IPS-15b (cell line): Measurements from ENCODE around the gene GALK1.

Experiments used
- H3K27me3 ChIP-seq: one replicate; pipeline ENCODE4 v1.6.1; 2013; ENCODE audit warnings: low read length; ENCODE audit not compliant: control insufficient read depth, insufficient read depth
- H3K36me3 ChIP-seq: one replicate; pipeline ENCODE4 v1.6.1; 2013; ENCODE audit warnings: low read length; ENCODE audit not compliant: control insufficient read depth, insufficient read depth
- H3K4me1 ChIP-seq: one replicate; pipeline ENCODE4 v1.6.1; 2013; ENCODE audit warnings: mild to moderate bottlenecking, low read length; ENCODE audit not compliant: control insufficient read depth, insufficient read depth
- H3K4me3 ChIP-seq: one replicate; pipeline ENCODE4 v1.5.1; 2013; ENCODE audit warnings: low read depth, low read length
- H3K9ac ChIP-seq: one replicate; pipeline ENCODE4 v1.6.1; 2013; ENCODE audit warnings: low read depth, mild to moderate bottlenecking, low read length
- H3K9me3 ChIP-seq: one replicate; pipeline ENCODE4 v1.6.1; 2013; ENCODE audit warnings: mild to moderate bottlenecking, low read length; ENCODE audit not compliant: control insufficient read depth, insufficient read depth

GALK1 gene

GRCh38 chr17:75758131-75758905 lies 6.7 kb downstream of the GALK1 start:
- Histone ChIP-seq H3K9ac (no peak overlapping the region), H3K4me1 (no peaks in the 10 kb centered on the region), H3K27me3 (no peaks in the 10 kb centered on the region), H3K36me3 (peaks cover 4% of the 10 kb centered on the region), H3K9me3 (no peaks in the 10 kb centered on the region), H3K4me3 (no peak overlapping the region)

- H3K4me3 ChIP-seq = no peak overlapping the region
- H3K36me3 ChIP-seq = peaks cover 4% of the 10 kb centered on the region
- no peaks in the 10 kb centered on the region for H3K4me1 ChIP-seq
- H3K27me3 ChIP-seq = peaks cover 2% of the 10 kb centered on the region
- no peak overlapping the region for H3K9ac ChIP-seq
- no peaks in the 10 kb centered on the region for H3K9me3 ChIP-seq
These were observed 7.8 kb downstream of the GALK1 start for GRCh38 chr17:75757086-75757681.

DNA sequence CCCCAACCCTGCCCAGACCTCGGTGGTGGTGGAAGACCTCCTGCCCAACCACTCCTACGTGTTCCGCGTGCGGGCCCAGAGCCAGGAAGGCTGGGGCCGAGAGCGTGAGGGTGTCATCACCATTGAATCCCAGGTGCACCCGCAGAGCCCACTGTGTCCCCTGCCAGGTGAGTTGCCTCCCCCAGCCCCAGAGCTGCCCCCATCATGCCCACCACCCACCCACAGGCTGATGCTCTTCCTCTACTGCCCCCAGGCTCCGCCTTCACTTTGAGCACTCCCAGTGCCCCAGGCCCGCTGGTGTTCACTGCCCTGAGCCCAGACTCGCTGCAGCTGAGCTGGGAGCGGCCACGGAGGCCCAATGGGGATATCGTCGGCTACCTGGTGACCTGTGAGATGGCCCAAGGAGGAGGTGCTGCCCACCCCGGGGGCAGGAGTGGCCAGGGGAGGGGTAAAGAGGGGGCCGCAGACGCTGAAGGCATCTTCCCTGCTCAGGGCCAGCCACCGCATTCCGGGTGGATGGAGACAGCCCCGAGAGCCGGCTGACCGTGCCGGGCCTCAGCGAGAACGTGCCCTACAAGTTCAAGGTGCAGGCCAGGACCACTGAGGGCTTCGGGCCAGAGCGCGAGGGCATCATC lies 8.4 kb downstream of the GALK1 start:
- H3K4me1 ChIP-seq = no peaks in the 10 kb centered on the region
- no peak overlapping the region for H3K9ac ChIP-seq
- no peaks in the 10 kb centered on the region for H3K9me3 ChIP-seq
- peaks cover 2% of the 10 kb centered on the region for H3K27me3 ChIP-seq
- H3K4me3 ChIP-seq = no peak overlapping the region
- H3K36me3 ChIP-seq = peaks cover 4% of the 10 kb centered on the region

GRCh38 chr17:75755990-75756389 lies 9.0 kb downstream of the GALK1 start:
- Histone ChIP-seq H3K9ac (no peak overlapping the region), H3K4me1 (no peaks in the 10 kb centered on the region), H3K36me3 (peaks cover 4% of the 10 kb centered on the region), H3K9me3 (no peaks in the 10 kb centered on the region), H3K27me3 (peaks cover 2% of the 10 kb centered on the region), H3K4me3 (no peak overlapping the region)

DNA sequence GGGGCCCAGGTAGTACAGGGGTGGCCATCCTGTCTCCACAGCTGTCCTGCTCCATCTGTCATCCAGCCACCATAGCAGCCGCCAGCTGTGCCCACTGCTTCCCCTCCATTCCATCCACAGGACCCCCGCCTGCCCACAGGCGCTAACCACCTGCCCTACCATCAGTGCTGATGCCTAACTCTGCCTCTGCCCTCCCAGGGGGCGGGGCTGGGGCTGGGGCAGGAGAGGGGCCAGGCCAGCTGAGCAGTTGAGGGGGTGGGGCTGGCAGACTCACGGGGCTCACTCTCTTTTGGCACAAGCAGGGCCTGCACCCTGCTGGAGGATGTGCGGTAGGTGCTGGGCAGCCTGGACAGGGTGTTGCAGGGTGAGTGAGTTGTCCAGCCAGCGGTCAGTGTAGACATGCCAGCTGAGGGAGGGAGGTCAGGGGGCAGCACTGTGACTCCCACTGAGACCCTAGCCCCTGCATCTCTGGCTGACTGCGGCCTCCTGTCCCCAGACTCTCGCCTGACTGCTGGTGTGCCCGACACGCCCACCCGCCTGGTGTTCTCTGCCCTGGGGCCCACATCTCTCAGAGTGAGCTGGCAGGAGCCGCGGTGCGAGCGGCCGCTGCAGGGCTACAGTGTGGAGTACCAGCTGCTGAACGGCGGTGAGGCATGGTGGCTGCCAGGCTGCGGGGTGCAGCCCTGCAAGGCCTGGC lies 9.6 kb downstream of the GALK1 start:
- Histone ChIP-seq H3K27me3 (peaks cover 2% of the 10 kb centered on the region), H3K9me3 (no peaks in the 10 kb centered on the region), H3K9ac (no peak overlapping the region), H3K4me3 (no peak overlapping the region), H3K4me1 (no peaks in the 10 kb centered on the region), H3K36me3 (peaks cover 4% of the 10 kb centered on the region)

GRCh38 chr17:75754378-75755204 lies 10.4 kb downstream of the GALK1 start:
- no peak overlapping the region for H3K4me3 ChIP-seq

GRCh38 chr17:75753514-75754377 lies 11.2 kb downstream of the GALK1 start:
- no peaks in the 10 kb centered on the region for H3K4me1 ChIP-seq
- peaks cover 4% of the 10 kb centered on the region for H3K36me3 ChIP-seq
- H3K4me3 ChIP-seq = peak overlapping the region; percentile 46
- peaks cover 2% of the 10 kb centered on the region for H3K27me3 ChIP-seq
- H3K9ac ChIP-seq = no peak overlapping the region
- no peaks in the 10 kb centered on the region for H3K9me3 ChIP-seq

More at GRCh38 chr17:75754378-75755204, 10.4 kb downstream of the GALK1 start:
- peaks cover 4% of the 10 kb centered on the region for H3K36me3 ChIP-seq
- no peak overlapping the region for H3K9ac ChIP-seq
- H3K9me3 ChIP-seq = no peaks in the 10 kb centered on the region
- no peaks in the 10 kb centered on the region for H3K4me1 ChIP-seq
- H3K27me3 ChIP-seq = peaks cover 2% of the 10 kb centered on the region

GRCh38 chr17:75752802-75753513 lies 12.0 kb downstream of the GALK1 start:
- H3K4me3 ChIP-seq = peak overlapping the region; percentile 46
- no peaks in the 10 kb centered on the region for H3K36me3 ChIP-seq
- peaks cover 2% of the 10 kb centered on the region for H3K27me3 ChIP-seq
- H3K4me1 ChIP-seq = no peaks in the 10 kb centered on the region
- H3K9me3 ChIP-seq = no peaks in the 10 kb centered on the region
- no peak overlapping the region for H3K9ac ChIP-seq

DNA sequence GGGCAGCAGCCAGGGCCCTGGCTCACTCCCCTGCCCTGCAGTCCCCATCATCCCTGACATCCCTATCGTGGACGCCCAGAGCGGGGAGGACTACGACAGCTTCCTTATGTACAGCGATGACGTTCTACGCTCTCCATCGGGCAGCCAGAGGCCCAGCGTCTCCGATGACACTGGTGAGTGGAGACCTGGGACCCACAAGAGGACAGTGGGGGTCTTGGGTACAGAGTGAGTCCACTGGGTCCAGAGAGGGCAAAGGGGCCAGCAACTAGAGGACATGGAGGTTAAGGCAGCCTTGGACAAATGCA lies 12.6 kb downstream of the GALK1 start:
- no peak overlapping the region for H3K9ac ChIP-seq
- no peaks in the 10 kb centered on the region for H3K36me3 ChIP-seq
- H3K9me3 ChIP-seq = no peaks in the 10 kb centered on the region
- H3K4me1 ChIP-seq = no peaks in the 10 kb centered on the region
- H3K27me3 ChIP-seq = peaks cover 2% of the 10 kb centered on the region
- no peak overlapping the region for H3K4me3 ChIP-seq

GRCh38 chr17:75751676-75752404 lies 13.2 kb downstream of the GALK1 start:
- H3K36me3 ChIP-seq = no peaks in the 10 kb centered on the region
- H3K4me3 ChIP-seq = no peak overlapping the region
- no peak overlapping the region for H3K9ac ChIP-seq
- no peaks in the 10 kb centered on the region for H3K4me1 ChIP-seq
- no peaks in the 10 kb centered on the region for H3K9me3 ChIP-seq
- H3K27me3 ChIP-seq = peaks cover 2% of the 10 kb centered on the region
